Stimulated activated CD8-positive, alpha-beta memory T cell treated with anti-CD3 and anti-CD28 coated beads, Interleukin-4, amount 100 ng/mL, for 1 hour (primary cell): ENCODE measurements around the gene ATP8B2.

Source experiments
- DNase-seq, 2 donors: peaks; one replicate each; pipeline ENCODE4 v3.0.0-alpha.2; 2020; ENCODE audit warnings: low read depth in 2 of 2, low spot score in 1 of 2

The ATP8B2 gene

GRCh38 chr1:154391086-154391770, 65.9 kb downstream of the ATP8B2 start:
- DNase-seq: no peak

- no peak for DNase-seq
Observed at GRCh38 chr1:154398141-154398540, 72.8 kb downstream of the ATP8B2 start.

GRCh38 chr1:154398678-154399077, 73.4 kb downstream of the ATP8B2 start:
- DNase-seq: no peak

- no peak for DNase-seq
Observed at GRCh38 chr1:154400381-154400801, 75.1 kb downstream of the ATP8B2 start.
